ENCODE data around the gene ZNF385B. TPM values are rescaled to one million over a fixed set of nuclear protein-coding genes. Genes with fewer than 3 reads are reported as not detected.
"Not testable (repeated sequence)": the region's sequence is repeated elsewhere in the genome, so short reads cannot be mapped to it uniquely, and the experiment has no call there.

Gene ZNF385B
- total RNA-seq, 1 donor from 2014 or later = not detected

GRCh38 chr2:179785902-179786301, 75.5 kb downstream of the ZNF385B start:
- intact Hi-C loops (cut with micrococcal nuclease) = no loop called here
- ChIA-PET POLR2A (no interaction called here), CTCF (no interaction called here)
- Mint-ChIP-seq H3K36me3 (ENCODE audit: low read depth) (no peaks in the 10 kb centered on the region), H3K9me3 (no peaks in the 10 kb centered on the region), H3K27me3 (no peaks in the 10 kb centered on the region), H3K27ac (no peak overlapping the region), H3K4me3 (no peak overlapping the region), H3K4me1 (no peaks in the 10 kb centered on the region)
- DNase-seq (no peak), ATAC-seq (ENCODE audit: low read depth) (no peak)
- TF ChIP-seq CTCF (IDR thresholded peaks at IDR 0.05) = no peak

- POLR2A ChIA-PET; DNase-seq; H3K27ac Mint-ChIP-seq; H3K36me3 Mint-ChIP-seq (ENCODE audit: low read depth); intact Hi-C loops (cut with micrococcal nuclease); ATAC-seq (ENCODE audit: low read depth); H3K27me3 Mint-ChIP-seq; H3K9me3 Mint-ChIP-seq; CTCF ChIA-PET; H3K4me3 Mint-ChIP-seq; H3K4me1 Mint-ChIP-seq: not testable (repeated sequence)
These were observed 79.1 kb downstream of the ZNF385B start for GRCh38 chr2:179782346-179782745.

GRCh38 chr2:179773986-179774385, 87.4 kb downstream of the ZNF385B start:
- Mint-ChIP-seq H3K4me3 (no peak overlapping the region), H3K27ac (no peak overlapping the region), H3K36me3 (ENCODE audit: low read depth) (no peaks in the 10 kb centered on the region), H3K4me1 (no peaks in the 10 kb centered on the region), H3K9me3 (no peaks in the 10 kb centered on the region), H3K27me3 (peaks cover 14% of the 10 kb centered on the region)
- ATAC-seq (ENCODE audit: low read depth) (no peak), DNase-seq (no peak)
- intact Hi-C loops (cut with micrococcal nuclease) = no loop called here
- CTCF ChIA-PET = no interaction called here
- TF ChIP-seq CTCF (IDR thresholded peaks at IDR 0.05) = no peak
- POLR2A ChIA-PET = no interaction called here

GRCh38 chr2:179772346-179772745, 89.1 kb downstream of the ZNF385B start:
- CTCF ChIA-PET = no interaction called here
- DNase-seq = no peak
- Mint-ChIP-seq H3K9me3 (no peaks in the 10 kb centered on the region), H3K27me3 (peaks cover 10% of the 10 kb centered on the region), H3K4me1 (no peaks in the 10 kb centered on the region), H3K36me3 (ENCODE audit: low read depth) (no peaks in the 10 kb centered on the region), H3K4me3 (no peak overlapping the region), H3K27ac (no peak overlapping the region)
- intact Hi-C loops (cut with micrococcal nuclease) = no loop called here
- no peak for ATAC-seq (ENCODE audit: low read depth)
- POLR2A ChIA-PET = no interaction called here
- TF ChIP-seq CTCF (IDR thresholded peaks at IDR 0.05) = no peak

DNA sequence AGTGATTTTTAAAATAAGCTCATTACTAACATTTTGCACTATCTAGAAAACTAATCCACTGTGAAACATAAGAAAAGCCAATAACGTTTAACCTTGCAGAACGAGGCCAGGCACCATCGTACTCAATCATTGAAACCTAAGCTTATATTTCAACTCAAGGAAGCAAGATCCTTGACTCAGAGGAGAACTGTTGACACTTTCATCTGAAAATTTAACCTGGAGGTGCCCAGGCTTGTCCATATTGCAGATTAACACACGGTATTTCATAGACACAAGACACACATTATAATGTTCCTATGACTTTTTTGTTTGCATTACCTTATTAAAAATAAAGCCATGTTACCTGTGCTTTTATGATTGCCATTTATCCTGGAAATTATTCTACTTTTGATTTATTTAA, 89.6 kb downstream of the ZNF385B start:
- ATAC-seq (ENCODE audit: low read depth) (no peak), DNase-seq (no peak)
- no peak for TF ChIP-seq CTCF (IDR thresholded peaks at IDR 0.05)
- no peaks in the 10 kb centered on the region for H3K4me1 Mint-ChIP-seq
- ChIA-PET POLR2A (no interaction called here), CTCF (no interaction called here)
- H3K27ac Mint-ChIP-seq = no peak overlapping the region
- no peaks in the 10 kb centered on the region for H3K9me3 Mint-ChIP-seq
- intact Hi-C loops (cut with micrococcal nuclease) = no loop called here
- peaks cover 10% of the 10 kb centered on the region for H3K27me3 Mint-ChIP-seq
- no peak overlapping the region for H3K4me3 Mint-ChIP-seq
- H3K36me3 Mint-ChIP-seq (ENCODE audit: low read depth) = no peaks in the 10 kb centered on the region

DNA sequence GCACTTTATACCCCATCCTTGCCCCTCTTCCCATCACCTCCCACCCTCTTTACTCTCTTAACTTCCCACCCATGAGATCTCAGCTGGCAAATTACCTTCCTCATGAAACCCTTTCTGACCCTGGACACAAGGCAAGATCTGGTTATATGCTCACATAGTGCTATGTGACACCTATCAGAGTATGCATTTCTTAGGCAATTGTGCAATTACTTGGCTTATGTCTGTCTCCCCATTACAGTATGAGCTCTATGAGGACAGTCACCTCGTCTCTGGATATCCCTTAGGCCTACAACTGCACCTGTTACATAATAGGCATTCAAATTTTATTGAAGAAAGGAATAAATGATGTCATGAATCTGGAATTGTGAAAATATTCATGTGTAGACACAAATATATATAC, 91.4 kb downstream of the ZNF385B start:
- Mint-ChIP-seq H3K27me3 (peaks cover 12% of the 10 kb centered on the region), H3K4me3 (no peak overlapping the region), H3K9me3 (peaks cover 1% of the 10 kb centered on the region), H3K4me1 (no peaks in the 10 kb centered on the region), H3K27ac (no peak overlapping the region), H3K36me3 (ENCODE audit: low read depth) (no peaks in the 10 kb centered on the region)
- POLR2A ChIA-PET = no interaction called here
- DNase-seq (no peak), ATAC-seq (ENCODE audit: low read depth) (no peak)
- no peak for TF ChIP-seq CTCF (IDR thresholded peaks at IDR 0.05)
- intact Hi-C loops (cut with micrococcal nuclease) = no loop called here
- CTCF ChIA-PET = no interaction called here
